HEK293 (cell line): ENCODE measurements around the gene VEGFB.
"Not testable (repeated sequence)": the region's sequence is repeated elsewhere in the genome, so short reads cannot be mapped to it uniquely, and the experiment has no call there.

Experiments used
- CTCF ChIA-PET: fragments of 350-600 bp; formaldehyde crosslinking; extraction: SDS; loops from one replicate; lab custom pipeline; 2021; ENCODE audit warnings: antibody characterized with exemption; lab: Yijun Ruan, JAX
- POLR2A ChIA-PET: fragments of 300-600 bp; formaldehyde crosslinking; extraction: SDS; loops from one replicate; lab custom pipeline; 2020; ENCODE audit warnings: antibody characterized with exemption, inconsistent platforms; lab: Yijun Ruan, JAX
- H3K27ac ChIP-seq: fragments of 200-500 bp; sonication (Bioruptor generic); 2 replicates; pipeline ENCODE4 v1.5.1; 2014; ENCODE audit warnings: low read depth, low read length, control low read depth, inconsistent platforms; ENCODE audit errors: extremely low read depth
- H3K36me3 ChIP-seq, 2 experiments: fragments of 200-500 bp in 1 of 2; sonication (Bioruptor generic) in 1 of 2; 1 replicate in 1 of 2; 2 replicates in 1 of 2; pipeline ENCODE4 v1.5.1; 2014 to 2017; ENCODE audit warnings: inconsistent platforms in 2 of 2, low read length in 2 of 2; ENCODE audit not compliant: control insufficient read depth in 2 of 2, insufficient read depth in 1 of 2
- H3K4me1 ChIP-seq: fragments of 200-500 bp; sonication (Bioruptor generic); 2 replicates; pipeline ENCODE4 v1.5.1; 2014; ENCODE audit warnings: mild to moderate bottlenecking, low read length, inconsistent platforms; ENCODE audit not compliant: control insufficient read depth, insufficient read depth
- H3K4me3 ChIP-seq: 2 replicates; pipeline ENCODE4 v1.5.1; 2011; ENCODE audit warnings: low read depth, mild to moderate bottlenecking, control low read depth, low read length, moderate library complexity
- H3K9me3 ChIP-seq: fragments of 200-500 bp; sonication (Bioruptor generic); 2 replicates; pipeline ENCODE4 v1.5.1; 2014; ENCODE audit warnings: low read depth, low read length, inconsistent platforms; ENCODE audit not compliant: control insufficient read depth, insufficient read depth
- GFI1B ChIP-seq: fragments of 450-650 bp; formaldehyde crosslinking; IDR thresholded peaks from 2 replicates; pipeline ENCODE4 v1.5.1; 2016; ENCODE audit warnings: missing biosample characterization, missing genetic modification characterization
- KLF10 ChIP-seq: fragments of 450-650 bp; IDR thresholded peaks from 2 replicates; pipeline ENCODE4 v1.5.1; 2018; ENCODE audit warnings: missing biosample characterization, mild to moderate bottlenecking, missing genetic modification characterization
- KLF7 ChIP-seq: fragments of 450-650 bp; formaldehyde crosslinking; IDR thresholded peaks from 2 replicates; pipeline ENCODE4 v1.5.1; 2016; ENCODE audit warnings: missing biosample characterization, missing genetic modification characterization, borderline replicate concordance
- KLF8 ChIP-seq: fragments of 450-650 bp; formaldehyde crosslinking; IDR thresholded peaks from 2 replicates; pipeline ENCODE4 v1.5.1; 2016; ENCODE audit warnings: missing biosample characterization, missing genetic modification characterization
- SP3 ChIP-seq: fragments of 450-650 bp; formaldehyde crosslinking; IDR thresholded peaks from 2 replicates; pipeline ENCODE4 v1.5.1; 2016; ENCODE audit warnings: missing biosample characterization, missing genetic modification characterization
- SP7 ChIP-seq: fragments of 450-650 bp; formaldehyde crosslinking; IDR thresholded peaks from 2 replicates; pipeline ENCODE4 v1.5.1; 2016; ENCODE audit warnings: missing biosample characterization, missing genetic modification characterization
- ZBTB48 ChIP-seq: fragments of 450-650 bp; formaldehyde crosslinking; IDR thresholded peaks from 2 replicates; pipeline ENCODE4 v1.5.1; 2016; ENCODE audit warnings: missing biosample characterization, missing genetic modification characterization
- ZFP3 ChIP-seq: fragments of 450-650 bp; formaldehyde crosslinking; IDR thresholded peaks from 2 replicates; pipeline ENCODE4 v1.5.1; 2016; ENCODE audit warnings: low read depth, missing biosample characterization, missing genetic modification characterization
- ZNF16 ChIP-seq: fragments of 450-650 bp; formaldehyde crosslinking; IDR thresholded peaks from 2 replicates; pipeline ENCODE4 v1.5.1; 2016; ENCODE audit warnings: low read depth, missing biosample characterization, missing genetic modification characterization
- ZNF175 ChIP-seq: fragments of 450-650 bp; formaldehyde crosslinking; IDR thresholded peaks from 2 replicates; pipeline ENCODE4 v1.5.1; 2016; ENCODE audit warnings: missing biosample characterization, missing genetic modification characterization
- ZNF341 ChIP-seq: fragments of 450-650 bp; formaldehyde crosslinking; IDR thresholded peaks from 2 replicates; pipeline ENCODE4; 2016; ENCODE audit warnings: low read depth, missing biosample characterization, missing genetic modification characterization
- ZNF423 ChIP-seq: fragments of 450-650 bp; formaldehyde crosslinking; IDR thresholded peaks from 2 replicates; pipeline ENCODE4 v1.5.1; 2016; ENCODE audit warnings: missing biosample characterization, missing genetic modification characterization
- ZNF660 ChIP-seq: fragments of 450-650 bp; IDR thresholded peaks from 2 replicates; pipeline ENCODE4 v1.5.1; 2018; ENCODE audit warnings: missing biosample characterization, mild to moderate bottlenecking, missing genetic modification characterization
- ZNF843 ChIP-seq: fragments of 450-650 bp; formaldehyde crosslinking; IDR thresholded peaks from 2 replicates; pipeline ENCODE4 v1.5.1; 2016; ENCODE audit warnings: missing biosample characterization, missing genetic modification characterization
- ZSCAN16 ChIP-seq: fragments of 450-650 bp; formaldehyde crosslinking; IDR thresholded peaks from 2 replicates; pipeline ENCODE4 v1.5.1; 2016; ENCODE audit warnings: missing biosample characterization, missing genetic modification characterization
- TF ChIP-seq, protein P1 (sequence below): fragments of 450-650 bp; formaldehyde crosslinking; IDR thresholded peaks from 2 replicates; pipeline ENCODE4 v1.5.1; 2016; ENCODE audit warnings: missing biosample characterization, missing genetic modification characterization
- TF ChIP-seq, protein P2 (sequence below): fragments of 450-650 bp; formaldehyde crosslinking; IDR thresholded peaks from 2 replicates; pipeline ENCODE4 v1.5.1; 2016; ENCODE audit warnings: missing biosample characterization, missing genetic modification characterization
- TF ChIP-seq, protein P3 (sequence below): fragments of 450-650 bp; formaldehyde crosslinking; IDR thresholded peaks from 2 replicates; pipeline ENCODE4 v1.5.1; 2016; ENCODE audit warnings: missing biosample characterization, missing genetic modification characterization
- TF ChIP-seq, protein P4 (sequence below): fragments of 450-650 bp; formaldehyde crosslinking; IDR thresholded peaks from 2 replicates; pipeline ENCODE4 v1.5.1; 2016; ENCODE audit warnings: missing biosample characterization, missing genetic modification characterization, borderline replicate concordance

The VEGFB gene

DNA sequence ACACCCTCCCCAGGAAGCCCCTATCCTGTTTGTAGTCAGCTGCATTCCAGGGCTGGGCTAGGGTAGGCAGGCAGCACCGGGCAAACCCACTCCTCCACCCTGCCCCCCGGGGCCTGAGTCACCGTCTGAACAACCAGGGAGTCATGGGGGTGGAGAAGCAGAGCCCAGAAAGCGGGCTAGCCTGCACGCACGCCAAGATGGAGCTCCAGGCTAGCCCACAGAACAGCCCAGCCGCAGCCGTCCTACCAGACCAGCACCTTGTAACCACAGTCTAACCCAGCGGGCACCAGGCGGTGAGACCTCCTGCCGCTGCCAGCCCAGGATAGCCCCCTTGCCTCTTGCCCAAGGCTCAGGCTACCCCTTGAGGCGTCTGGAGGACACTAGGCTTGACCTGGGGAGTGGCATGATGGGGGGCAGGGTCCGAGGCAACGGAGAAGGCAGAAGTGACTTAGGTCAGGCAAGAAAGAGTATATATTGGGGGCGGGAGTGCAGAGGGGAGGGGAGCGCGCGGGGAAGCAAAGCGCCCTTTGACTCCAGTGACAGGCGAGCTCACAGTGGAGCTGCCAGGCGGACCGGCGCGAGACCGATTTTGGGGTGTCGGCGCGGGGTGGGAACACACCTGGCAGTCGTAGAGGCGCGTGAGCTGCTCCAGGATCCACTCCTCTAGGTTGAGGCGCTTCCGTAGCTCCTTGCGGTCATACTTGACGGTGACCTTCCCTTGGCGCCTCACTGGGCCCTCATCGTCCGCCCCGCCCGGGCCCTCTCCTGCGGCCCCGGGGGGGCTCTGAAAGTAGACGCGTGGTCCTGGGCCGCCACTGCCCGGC is 11.6 kb downstream of the VEGFB start (continued):
- TF ChIP-seq KLF10 (tag by site-specific recombination): 0 out of 2 replicates have a peak, but pooled peaks have one; percentile 2
- no peak for TF ChIP-seq ZNF175 (tag by site-specific recombination)
- TF ChIP-seq ZNF843 (tag by site-specific recombination): peak; percentile 39
- no peak for TF ChIP-seq ZNF660 (tag by site-specific recombination)
- TF ChIP-seq ZNF423: 0 out of 2 replicates have a peak, but pooled peaks have one; percentile 8
- TF ChIP-seq KLF8 (tag by site-specific recombination): peak; percentile 83
- TF ChIP-seq ZNF16 (tag by site-specific recombination): no peak
- TF ChIP-seq, protein P1, sequence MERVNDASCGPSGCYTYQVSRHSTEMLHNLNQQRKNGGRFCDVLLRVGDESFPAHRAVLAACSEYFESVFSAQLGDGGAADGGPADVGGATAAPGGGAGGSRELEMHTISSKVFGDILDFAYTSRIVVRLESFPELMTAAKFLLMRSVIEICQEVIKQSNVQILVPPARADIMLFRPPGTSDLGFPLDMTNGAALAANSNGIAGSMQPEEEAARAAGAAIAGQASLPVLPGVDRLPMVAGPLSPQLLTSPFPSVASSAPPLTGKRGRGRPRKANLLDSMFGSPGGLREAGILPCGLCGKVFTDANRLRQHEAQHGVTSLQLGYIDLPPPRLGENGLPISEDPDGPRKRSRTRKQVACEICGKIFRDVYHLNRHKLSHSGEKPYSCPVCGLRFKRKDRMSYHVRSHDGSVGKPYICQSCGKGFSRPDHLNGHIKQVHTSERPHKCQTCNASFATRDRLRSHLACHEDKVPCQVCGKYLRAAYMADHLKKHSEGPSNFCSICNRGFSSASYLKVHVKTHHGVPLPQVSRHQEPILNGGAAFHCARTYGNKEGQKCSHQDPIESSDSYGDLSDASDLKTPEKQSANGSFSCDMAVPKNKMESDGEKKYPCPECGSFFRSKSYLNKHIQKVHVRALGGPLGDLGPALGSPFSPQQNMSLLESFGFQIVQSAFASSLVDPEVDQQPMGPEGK (tag by site-specific recombination): peak; percentile 84
- TF ChIP-seq ZNF341 (tag by site-specific recombination): peak; percentile 80
- peak; percentile 67; the same call in 1 of the 2 replicates for TF ChIP-seq SP7 (tag by site-specific recombination)
- TF ChIP-seq ZBTB48 (tag by site-specific recombination): 0 out of 2 replicates have a peak, but pooled peaks have one; percentile 27
- TF ChIP-seq ZSCAN16 (tag by site-specific recombination): no peak
- TF ChIP-seq GFI1B: no peak
- TF ChIP-seq ZFP3 (tag by site-specific recombination): no peak
- TF ChIP-seq, protein P2, sequence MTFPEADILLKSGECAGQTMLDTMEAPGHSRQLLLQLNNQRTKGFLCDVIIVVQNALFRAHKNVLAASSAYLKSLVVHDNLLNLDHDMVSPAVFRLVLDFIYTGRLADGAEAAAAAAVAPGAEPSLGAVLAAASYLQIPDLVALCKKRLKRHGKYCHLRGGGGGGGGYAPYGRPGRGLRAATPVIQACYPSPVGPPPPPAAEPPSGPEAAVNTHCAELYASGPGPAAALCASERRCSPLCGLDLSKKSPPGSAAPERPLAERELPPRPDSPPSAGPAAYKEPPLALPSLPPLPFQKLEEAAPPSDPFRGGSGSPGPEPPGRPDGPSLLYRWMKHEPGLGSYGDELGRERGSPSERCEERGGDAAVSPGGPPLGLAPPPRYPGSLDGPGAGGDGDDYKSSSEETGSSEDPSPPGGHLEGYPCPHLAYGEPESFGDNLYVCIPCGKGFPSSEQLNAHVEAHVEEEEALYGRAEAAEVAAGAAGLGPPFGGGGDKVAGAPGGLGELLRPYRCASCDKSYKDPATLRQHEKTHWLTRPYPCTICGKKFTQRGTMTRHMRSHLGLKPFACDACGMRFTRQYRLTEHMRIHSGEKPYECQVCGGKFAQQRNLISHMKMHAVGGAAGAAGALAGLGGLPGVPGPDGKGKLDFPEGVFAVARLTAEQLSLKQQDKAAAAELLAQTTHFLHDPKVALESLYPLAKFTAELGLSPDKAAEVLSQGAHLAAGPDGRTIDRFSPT (tag by site-specific recombination): peak; percentile 80
- TF ChIP-seq, protein P3, sequence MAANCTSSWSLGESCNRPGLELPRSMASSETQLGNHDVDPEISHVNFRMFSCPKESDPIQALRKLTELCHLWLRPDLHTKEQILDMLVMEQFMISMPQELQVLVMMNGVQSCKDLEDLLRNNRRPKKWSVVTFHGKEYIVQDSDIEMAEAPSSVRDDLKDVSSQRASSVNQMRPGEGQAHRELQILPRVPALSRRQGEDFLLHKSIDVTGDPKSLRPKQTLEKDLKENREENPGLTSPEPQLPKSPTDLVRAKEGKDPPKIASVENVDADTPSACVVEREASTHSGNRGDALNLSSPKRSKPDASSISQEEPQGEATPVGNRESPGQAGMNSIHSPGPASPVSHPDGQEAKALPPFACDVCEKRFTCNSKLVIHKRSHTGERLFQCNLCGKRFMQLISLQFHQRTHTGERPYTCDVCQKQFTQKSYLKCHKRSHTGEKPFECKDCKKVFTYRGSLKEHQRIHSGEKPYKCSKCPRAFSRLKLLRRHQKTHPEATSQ (tag by site-specific recombination): peak; percentile 98; the same call in 1 of the 2 replicates
- TF ChIP-seq, protein P4, sequence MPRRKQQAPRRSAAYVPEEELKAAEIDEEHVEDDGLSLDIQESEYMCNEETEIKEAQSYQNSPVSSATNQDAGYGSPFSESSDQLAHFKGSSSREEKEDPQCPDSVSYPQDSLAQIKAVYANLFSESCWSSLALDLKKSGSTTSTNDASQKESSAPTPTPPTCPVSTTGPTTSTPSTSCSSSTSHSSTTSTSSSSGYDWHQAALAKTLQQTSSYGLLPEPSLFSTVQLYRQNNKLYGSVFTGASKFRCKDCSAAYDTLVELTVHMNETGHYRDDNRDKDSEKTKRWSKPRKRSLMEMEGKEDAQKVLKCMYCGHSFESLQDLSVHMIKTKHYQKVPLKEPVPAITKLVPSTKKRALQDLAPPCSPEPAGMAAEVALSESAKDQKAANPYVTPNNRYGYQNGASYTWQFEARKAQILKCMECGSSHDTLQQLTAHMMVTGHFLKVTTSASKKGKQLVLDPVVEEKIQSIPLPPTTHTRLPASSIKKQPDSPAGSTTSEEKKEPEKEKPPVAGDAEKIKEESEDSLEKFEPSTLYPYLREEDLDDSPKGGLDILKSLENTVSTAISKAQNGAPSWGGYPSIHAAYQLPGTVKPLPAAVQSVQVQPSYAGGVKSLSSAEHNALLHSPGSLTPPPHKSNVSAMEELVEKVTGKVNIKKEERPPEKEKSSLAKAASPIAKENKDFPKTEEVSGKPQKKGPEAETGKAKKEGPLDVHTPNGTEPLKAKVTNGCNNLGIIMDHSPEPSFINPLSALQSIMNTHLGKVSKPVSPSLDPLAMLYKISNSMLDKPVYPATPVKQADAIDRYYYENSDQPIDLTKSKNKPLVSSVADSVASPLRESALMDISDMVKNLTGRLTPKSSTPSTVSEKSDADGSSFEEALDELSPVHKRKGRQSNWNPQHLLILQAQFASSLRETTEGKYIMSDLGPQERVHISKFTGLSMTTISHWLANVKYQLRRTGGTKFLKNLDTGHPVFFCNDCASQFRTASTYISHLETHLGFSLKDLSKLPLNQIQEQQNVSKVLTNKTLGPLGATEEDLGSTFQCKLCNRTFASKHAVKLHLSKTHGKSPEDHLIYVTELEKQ (tag by site-specific recombination): no peak
- peak; percentile 33; the same call in 1 of the 2 replicates for TF ChIP-seq SP3 (tag by site-specific recombination)
- peak; percentile 25; the same call in 1 of the 2 replicates for TF ChIP-seq KLF7 (tag by site-specific recombination)

DNA sequence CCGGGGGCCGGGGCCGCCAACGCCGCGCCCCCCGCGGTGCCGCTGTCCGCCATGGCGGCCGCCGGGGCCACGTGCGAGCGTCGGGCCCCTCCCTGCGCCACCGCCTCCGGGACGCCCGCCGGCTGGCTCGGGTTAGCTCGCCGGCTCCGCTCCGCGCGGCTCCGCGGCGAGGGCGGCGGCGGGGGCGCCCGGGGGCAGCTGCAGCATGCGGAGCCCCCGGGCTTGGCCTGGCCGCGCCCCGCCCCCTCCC is 12.2 kb downstream of the VEGFB start:
- H3K9me3 ChIP-seq, H3K4me1 ChIP-seq: not testable (repeated sequence)
- Histone ChIP-seq H3K36me3 (peaks cover 0 to 20% of the 10 kb centered on the region in 2 experiments; a peak in 1 of 3 replicates), H3K4me3 (peak overlapping the region; percentile 68), H3K27ac (peak overlapping the region; percentile 66; the same call in 1 of the 2 replicates)
- CTCF ChIA-PET: interaction anchor here (1.7 kb wide), 2 partner anchors 8 to 58 kb away, joined by 5 to 8 read pairs; no protein-coding TSS in a partner anchor
- POLR2A ChIA-PET: interaction anchor here (1.1 to 7.2 kb wide), 6 partner anchors 14 to 71 kb away, joined by 3 to 96 read pairs (median 8); partner anchors contain the start of genes NUDT22, PRDX5, TRMT112 and TRPT1
